Type B pancreatic cell (in vitro differentiated cells): ENCODE results near the gene SEL1L3. TPM values are rescaled to one million over a fixed set of nuclear protein-coding genes. Genes with fewer than 3 reads are reported as not detected.

Experiments used
- DNase-seq: peaks from one replicate; pipeline ENCODE4 v3.0.0; 2021; ENCODE audit warnings: mixed read lengths; ENCODE audit not compliant: unreplicated experiment; ENCODE audit errors: extremely low spot score
- H3K27ac Mint-ChIP-seq: 2 replicates; pipeline ENCODE4 v1.8.0; 2021; ENCODE audit warnings: mild to moderate bottlenecking, mixed read lengths
- H3K27me3 Mint-ChIP-seq: 2 replicates; pipeline ENCODE4 v1.8.0; 2021; ENCODE audit warnings: mixed read lengths
- H3K36me3 Mint-ChIP-seq: 2 replicates; pipeline ENCODE4 v1.8.0; 2021; ENCODE audit warnings: mixed read lengths
- H3K4me1 Mint-ChIP-seq: one replicate; pipeline ENCODE4 v1.8.0; 2021; ENCODE audit warnings: mixed read lengths; ENCODE audit not compliant: unreplicated experiment
- H3K4me3 Mint-ChIP-seq: 2 replicates; pipeline ENCODE4 v1.8.0; 2021; ENCODE audit warnings: mild to moderate bottlenecking, mixed read lengths
- H3K9me3 Mint-ChIP-seq: 2 replicates; pipeline ENCODE4 v1.8.0; 2021; ENCODE audit warnings: mixed read lengths
- total RNA-seq: library from RNA; stranded (reverse); gene quantifications from 2 replicates; pipeline ENCODE4 v1.2.1, GENCODE V29; 2021; ENCODE audit warnings: low replicate concordance
- TF ChIP-seq, protein P1 (sequence below): fragments of 200-600 bp; sonication (generic); conservative IDR thresholded peaks from 2 replicates; pipeline ENCODE4 v1.5.0; 2021; ENCODE audit warnings: antibody characterized with exemption, mild to moderate bottlenecking

SEL1L3 gene
- total RNA-seq, 1 donor from 2014 or later, result 28.2 TPM

DNA sequence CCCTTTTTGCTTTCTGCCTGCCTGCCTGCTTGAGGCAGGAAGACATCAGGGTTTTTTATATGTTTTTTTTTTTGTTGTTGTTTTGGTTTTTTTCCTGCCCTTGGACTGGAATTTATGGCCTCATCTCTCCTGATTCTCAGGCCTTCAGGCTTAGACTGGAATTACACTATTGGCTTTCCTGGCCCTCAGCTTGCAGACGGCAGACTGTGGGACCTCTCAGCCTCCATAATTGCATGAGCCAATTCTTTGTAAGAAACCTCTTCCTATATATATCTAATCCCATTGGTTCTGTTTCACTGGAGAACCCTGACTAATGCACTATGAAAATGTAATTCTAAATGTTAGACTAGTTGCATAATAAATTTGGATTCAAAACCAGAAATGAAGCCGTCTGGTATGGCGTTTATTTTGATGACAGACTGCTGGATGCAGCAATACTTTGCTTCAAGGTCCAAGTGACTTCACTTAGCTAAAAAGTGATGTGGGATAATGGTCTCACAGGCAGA is 59.0 kb downstream of the SEL1L3 start:
- no peaks in the 10 kb centered on the region for H3K27me3 Mint-ChIP-seq
- no peaks in the 10 kb centered on the region for H3K9me3 Mint-ChIP-seq
- H3K36me3 Mint-ChIP-seq, result peaks cover 4% of the 10 kb centered on the region
- TF ChIP-seq, protein P1, sequence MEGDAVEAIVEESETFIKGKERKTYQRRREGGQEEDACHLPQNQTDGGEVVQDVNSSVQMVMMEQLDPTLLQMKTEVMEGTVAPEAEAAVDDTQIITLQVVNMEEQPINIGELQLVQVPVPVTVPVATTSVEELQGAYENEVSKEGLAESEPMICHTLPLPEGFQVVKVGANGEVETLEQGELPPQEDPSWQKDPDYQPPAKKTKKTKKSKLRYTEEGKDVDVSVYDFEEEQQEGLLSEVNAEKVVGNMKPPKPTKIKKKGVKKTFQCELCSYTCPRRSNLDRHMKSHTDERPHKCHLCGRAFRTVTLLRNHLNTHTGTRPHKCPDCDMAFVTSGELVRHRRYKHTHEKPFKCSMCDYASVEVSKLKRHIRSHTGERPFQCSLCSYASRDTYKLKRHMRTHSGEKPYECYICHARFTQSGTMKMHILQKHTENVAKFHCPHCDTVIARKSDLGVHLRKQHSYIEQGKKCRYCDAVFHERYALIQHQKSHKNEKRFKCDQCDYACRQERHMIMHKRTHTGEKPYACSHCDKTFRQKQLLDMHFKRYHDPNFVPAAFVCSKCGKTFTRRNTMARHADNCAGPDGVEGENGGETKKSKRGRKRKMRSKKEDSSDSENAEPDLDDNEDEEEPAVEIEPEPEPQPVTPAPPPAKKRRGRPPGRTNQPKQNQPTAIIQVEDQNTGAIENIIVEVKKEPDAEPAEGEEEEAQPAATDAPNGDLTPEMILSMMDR, result peak; percentile 32
- H3K4me1 Mint-ChIP-seq, result no peaks in the 10 kb centered on the region
- no peak for DNase-seq
- H3K27ac Mint-ChIP-seq, result no peak overlapping the region
- H3K4me3 Mint-ChIP-seq, result no peak overlapping the region

DNA sequence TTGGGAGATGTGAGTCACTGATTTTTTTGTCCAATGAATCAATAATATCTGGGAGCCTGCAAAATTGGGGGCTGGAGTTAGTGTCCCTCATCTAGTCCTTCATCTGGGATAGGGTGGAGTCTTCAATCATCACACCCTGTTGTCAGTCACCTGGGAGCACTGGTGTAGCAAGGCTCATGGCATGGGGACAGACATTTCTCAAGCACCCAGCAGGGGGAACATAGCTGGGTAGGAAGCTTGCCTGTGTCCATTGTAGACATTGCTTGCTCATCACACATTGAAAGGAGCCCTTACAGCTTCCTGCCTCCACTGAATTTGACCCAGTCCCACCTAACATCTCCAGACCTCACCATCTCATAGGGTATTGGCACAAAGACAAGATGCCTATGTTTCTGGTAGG is 61.2 kb downstream of the SEL1L3 start:
- DNase-seq, result no peak
- Mint-ChIP-seq H3K36me3 (peaks cover 4% of the 10 kb centered on the region), H3K27me3 (no peaks in the 10 kb centered on the region), H3K4me1 (no peaks in the 10 kb centered on the region), H3K4me3 (no peak overlapping the region), H3K27ac (no peak overlapping the region), H3K9me3 (no peaks in the 10 kb centered on the region)
- TF ChIP-seq, protein P1, result no peak

DNA sequence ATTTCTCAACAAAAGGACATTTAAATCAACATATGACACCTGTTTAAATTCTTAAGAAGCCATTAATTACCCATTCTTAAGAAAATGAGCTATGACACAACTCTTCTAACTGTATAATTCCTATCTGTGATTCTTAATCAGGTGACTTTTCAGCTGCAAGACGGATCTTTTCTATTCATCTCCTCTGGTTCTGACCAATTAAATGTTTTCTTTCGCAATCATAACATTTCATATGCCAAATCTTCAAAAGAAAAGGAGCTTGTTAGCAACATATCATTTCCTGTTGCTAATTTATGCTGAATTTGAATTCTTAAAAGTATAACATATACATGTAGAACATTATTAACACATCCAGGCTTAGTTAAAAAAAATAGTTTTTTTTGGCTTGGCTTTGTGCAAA is 62.5 kb downstream of the SEL1L3 start:
- no peak for DNase-seq
- Mint-ChIP-seq H3K9me3 (no peaks in the 10 kb centered on the region), H3K27me3 (no peaks in the 10 kb centered on the region), H3K4me1 (peaks cover 10% of the 10 kb centered on the region), H3K27ac (no peak overlapping the region), H3K4me3 (no peak overlapping the region), H3K36me3 (peaks cover 7% of the 10 kb centered on the region)
- TF ChIP-seq, protein P1, result no peak

DNA sequence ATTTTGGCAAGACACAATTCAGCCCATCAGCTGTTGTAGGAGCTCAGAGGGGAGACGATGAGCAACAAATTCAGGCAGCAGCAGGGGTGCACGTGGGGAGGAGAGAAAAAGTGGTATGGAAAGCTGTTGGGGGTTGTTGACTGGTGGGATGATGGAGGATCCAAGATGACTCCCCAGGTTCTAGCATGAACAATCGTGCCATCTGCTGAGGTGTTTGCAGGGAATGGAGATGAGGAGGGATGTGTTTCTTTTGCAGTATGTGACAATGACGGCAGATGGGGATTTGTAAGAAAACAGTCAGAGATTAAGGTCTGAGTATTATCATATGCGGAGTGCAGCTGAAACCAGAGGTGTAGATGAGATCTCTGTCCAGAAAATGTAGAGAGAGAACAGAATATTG is 63.3 kb downstream of the SEL1L3 start:
- no peaks in the 10 kb centered on the region for H3K27me3 Mint-ChIP-seq
- peaks cover 12% of the 10 kb centered on the region for H3K4me1 Mint-ChIP-seq
- H3K36me3 Mint-ChIP-seq, result peaks cover 10% of the 10 kb centered on the region
- TF ChIP-seq, protein P1, result no peak
- H3K9me3 Mint-ChIP-seq, result no peaks in the 10 kb centered on the region
- no peak for DNase-seq
- no peak overlapping the region for H3K4me3 Mint-ChIP-seq
- no peak overlapping the region for H3K27ac Mint-ChIP-seq

DNA sequence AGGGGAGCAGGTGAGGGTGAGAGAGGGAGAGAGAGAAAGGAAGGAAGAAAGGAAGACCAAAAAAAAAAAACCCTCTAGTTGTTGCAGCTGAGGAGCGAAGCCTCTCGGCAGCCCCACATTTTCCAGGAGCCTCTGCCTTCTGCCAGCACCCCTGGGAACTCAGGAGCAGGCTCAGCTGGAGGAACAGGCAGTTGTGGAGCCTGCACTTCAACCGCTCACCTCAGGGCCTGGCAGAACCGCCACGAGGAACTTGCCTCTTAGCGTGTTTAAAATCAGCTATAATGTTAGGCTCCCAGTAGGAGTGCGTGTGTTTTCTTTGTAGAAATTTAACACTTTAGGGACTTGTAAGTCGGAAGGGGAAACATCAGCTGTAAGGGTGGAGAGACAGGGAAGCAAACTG is 65.7 kb downstream of the SEL1L3 start:
- H3K4me1 Mint-ChIP-seq, result peaks cover 12% of the 10 kb centered on the region
- no peak for DNase-seq
- no peaks in the 10 kb centered on the region for H3K27me3 Mint-ChIP-seq
- no peak overlapping the region for H3K4me3 Mint-ChIP-seq
- peaks cover 8% of the 10 kb centered on the region for H3K36me3 Mint-ChIP-seq
- H3K27ac Mint-ChIP-seq, result no peak overlapping the region
- TF ChIP-seq, protein P1, result no peak
- no peaks in the 10 kb centered on the region for H3K9me3 Mint-ChIP-seq
